Endothelial cell (in vitro differentiated cells): ENCODE data around the gene PBLD. TPM values are rescaled to one million over a fixed set of nuclear protein-coding genes. Genes with fewer than 3 reads are reported as not detected.
"Not testable (repeated sequence)": the region's sequence is repeated elsewhere in the genome, so short reads cannot be mapped to it uniquely, and the experiment has no call there.

Source experiments
- DNase-seq: peaks from one replicate; pipeline ENCODE4 v3.0.0; 2021; ENCODE audit warnings: low spot score
- H3K27ac Mint-ChIP-seq: one replicate; pipeline ENCODE4 v1.8.0; 2021; ENCODE audit warnings: mixed read lengths, inconsistent platforms; ENCODE audit not compliant: unreplicated experiment
- H3K27me3 Mint-ChIP-seq: one replicate; pipeline ENCODE4 v1.8.0; 2021; ENCODE audit warnings: mild to moderate bottlenecking, moderate library complexity, mixed read lengths, inconsistent platforms; ENCODE audit not compliant: unreplicated experiment
- H3K36me3 Mint-ChIP-seq: one replicate; pipeline ENCODE4 v1.8.0; 2021; ENCODE audit warnings: mild to moderate bottlenecking, low read depth, mixed read lengths, inconsistent platforms; ENCODE audit not compliant: unreplicated experiment
- H3K4me1 Mint-ChIP-seq: one replicate; pipeline ENCODE4 v1.8.0; 2021; ENCODE audit warnings: mild to moderate bottlenecking, mixed read lengths, inconsistent platforms; ENCODE audit not compliant: unreplicated experiment
- H3K4me3 Mint-ChIP-seq: one replicate; pipeline ENCODE4 v1.8.0; 2021; ENCODE audit warnings: mild to moderate bottlenecking, mixed read lengths, inconsistent platforms; ENCODE audit not compliant: unreplicated experiment
- H3K9me3 Mint-ChIP-seq: one replicate; pipeline ENCODE4 v1.8.0; 2021; ENCODE audit warnings: mixed read lengths, inconsistent platforms; ENCODE audit not compliant: unreplicated experiment
- CTCF ChIP-seq: fragments of 200-600 bp; sonication (generic); IDR thresholded peaks from one replicate; pipeline ENCODE4 v1.5.0; 2021; ENCODE audit warnings: antibody characterized with exemption; ENCODE audit not compliant: unreplicated experiment
- total RNA-seq: library from RNA; stranded (reverse); fragmentation: NEBNext Ultra II Directional; extraction: Animal tissue kit (Norgen Biotek cat#: 25700); gene quantifications from one replicate; pipeline ENCODE4 v1.2.1, GENCODE V29; 2021; ENCODE audit not compliant: unreplicated experiment

Gene PBLD
- total RNA-seq, 1 donor from 2014 or later, result 3.2 TPM

DNA sequence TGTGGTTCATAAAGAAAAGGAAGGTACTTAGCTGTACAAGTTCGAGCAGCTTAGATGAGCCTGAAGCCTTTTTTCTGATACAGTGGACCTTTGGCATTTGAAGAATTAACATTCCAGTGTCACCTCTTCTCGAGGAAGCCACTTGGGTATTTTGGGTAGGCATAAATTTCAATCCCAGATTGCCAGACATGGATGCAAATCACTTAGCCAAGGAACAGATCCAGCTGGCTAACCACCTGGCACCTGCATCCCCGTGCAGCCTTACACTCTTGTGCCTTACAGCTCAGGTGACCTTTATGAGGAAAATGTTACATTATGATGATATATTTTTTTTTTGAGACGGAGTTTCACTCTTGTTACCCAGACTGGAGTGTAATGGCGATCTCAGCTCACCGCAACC is 84.8 kb downstream of the PBLD start:
- no peak for DNase-seq
- Mint-ChIP-seq H3K4me3 (no peak overlapping the region), H3K27ac (no peak overlapping the region), H3K27me3 (no peaks in the 10 kb centered on the region), H3K4me1 (no peaks in the 10 kb centered on the region), H3K9me3 (no peaks in the 10 kb centered on the region), H3K36me3 (no peaks in the 10 kb centered on the region)
- TF ChIP-seq CTCF, result no peak

DNA sequence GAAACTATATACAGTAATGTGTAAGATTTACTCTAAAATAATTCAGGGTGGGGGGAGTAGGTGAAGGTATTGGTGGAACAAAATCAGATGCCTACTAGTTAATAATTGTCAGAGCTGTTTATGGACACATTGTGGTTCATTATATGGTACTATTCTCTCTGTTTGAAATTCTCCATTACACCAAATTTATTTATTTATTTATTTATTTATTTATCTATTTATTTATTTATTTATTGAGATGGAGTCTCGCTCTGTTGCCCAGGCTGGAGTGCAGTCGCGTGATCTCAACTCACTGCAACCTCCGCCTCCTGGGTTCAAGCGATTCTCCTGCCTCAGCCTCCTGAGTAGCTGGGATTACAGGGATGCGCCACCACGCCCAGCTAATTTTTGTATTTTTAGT is 86.3 kb downstream of the PBLD start:
- H3K36me3 Mint-ChIP-seq, H3K9me3 Mint-ChIP-seq, DNase-seq, H3K27me3 Mint-ChIP-seq, H3K4me3 Mint-ChIP-seq, H3K4me1 Mint-ChIP-seq, H3K27ac Mint-ChIP-seq: not testable (repeated sequence)

GRCh38 chr10:68242051-68242450 is 90.7 kb downstream of the PBLD start:
- peaks cover 5% of the 10 kb centered on the region for H3K4me1 Mint-ChIP-seq
- TF ChIP-seq CTCF, result no peak

DNA sequence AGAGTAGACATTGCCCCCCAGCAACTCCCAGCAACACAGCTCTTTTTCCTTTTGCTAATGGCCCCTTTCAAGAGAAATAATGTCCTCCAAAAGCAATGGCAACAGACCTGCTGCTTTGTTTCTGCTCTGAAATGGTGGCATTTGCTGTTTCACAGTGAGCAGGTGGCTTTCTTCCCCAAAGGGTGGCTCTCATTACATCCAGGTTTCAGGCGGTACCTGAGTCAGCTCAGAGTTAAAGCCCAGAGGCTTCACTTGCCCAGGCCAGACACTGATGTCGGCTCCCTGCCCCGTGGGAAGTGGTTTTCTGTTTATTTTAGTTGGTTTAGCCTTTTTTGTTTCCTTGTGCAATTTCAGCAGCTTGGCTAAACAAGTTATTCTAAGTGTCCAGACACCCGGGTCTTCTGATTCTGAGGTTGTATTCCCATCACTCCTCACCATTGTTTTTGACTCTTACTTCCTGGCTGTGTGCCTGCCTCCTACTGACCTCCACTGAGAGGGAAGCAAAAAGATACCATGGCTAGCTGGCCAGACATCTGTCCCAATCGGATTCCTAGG is 93.1 kb downstream of the PBLD start:
- TF ChIP-seq CTCF, result no peak
- H3K4me3 Mint-ChIP-seq, result no peak overlapping the region
- DNase-seq, result no peak
- H3K27ac Mint-ChIP-seq, result no peak overlapping the region
- no peaks in the 10 kb centered on the region for H3K27me3 Mint-ChIP-seq
- H3K9me3 Mint-ChIP-seq, result no peaks in the 10 kb centered on the region
- H3K4me1 Mint-ChIP-seq, result peaks cover 5% of the 10 kb centered on the region
- H3K36me3 Mint-ChIP-seq, result no peaks in the 10 kb centered on the region

More at GRCh38 chr10:68242051-68242450, 90.7 kb downstream of the PBLD start:
- H3K36me3 Mint-ChIP-seq, result no peaks in the 10 kb centered on the region
- no peak for DNase-seq
- H3K27ac Mint-ChIP-seq, result no peak overlapping the region
- H3K4me3 Mint-ChIP-seq, result no peak overlapping the region
- no peaks in the 10 kb centered on the region for H3K27me3 Mint-ChIP-seq
- H3K9me3 Mint-ChIP-seq, result no peaks in the 10 kb centered on the region

DNA sequence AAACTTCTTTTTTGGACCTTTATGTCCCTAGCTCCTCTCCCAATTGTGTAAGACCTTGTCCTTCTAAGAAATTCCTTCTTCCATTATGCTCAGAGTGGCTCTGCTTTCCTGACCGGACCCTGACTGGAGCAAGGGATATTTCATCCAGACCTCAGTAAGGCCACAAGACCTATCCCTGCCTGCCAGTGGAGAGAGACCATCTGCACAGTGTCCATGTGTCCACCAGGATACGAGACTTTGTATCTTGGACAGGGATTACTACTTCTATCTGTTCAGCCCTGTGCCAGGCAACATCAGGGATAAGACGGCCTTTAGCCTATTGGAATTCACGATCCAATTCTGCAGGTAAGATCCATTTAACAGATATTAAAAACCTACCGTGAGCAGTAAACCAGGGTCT is 93.7 kb downstream of the PBLD start:
- Mint-ChIP-seq H3K27me3 (no peaks in the 10 kb centered on the region), H3K9me3 (no peaks in the 10 kb centered on the region), H3K4me3 (no peak overlapping the region), H3K36me3 (no peaks in the 10 kb centered on the region), H3K4me1 (peaks cover 5% of the 10 kb centered on the region), H3K27ac (no peak overlapping the region)
- no peak for TF ChIP-seq CTCF
- DNase-seq, result no peak
